CD14-positive monocyte (primary cell): ENCODE results near the gene DCTN1. TPM values are rescaled to one million over a fixed set of nuclear protein-coding genes. Genes with fewer than 3 reads are reported as not detected.

ENCODE experiments used
- DNase-seq, 3 donors: peaks; one replicate each; pipeline ENCODE4 v3.0.0-alpha.2; 2011 to 2022
- H2AFZ ChIP-seq: 2 replicates; pipeline ENCODE4 v1.6.0; 2012; ENCODE audit warnings: mild to moderate bottlenecking, low read depth, low read length, inconsistent platforms; ENCODE audit not compliant: insufficient read depth, poor library complexity, severe bottlenecking
- H3K27ac ChIP-seq, 2 donors: 1 replicate in 1 of 2; 2 replicates in 1 of 2; pipeline ENCODE4 v1.5.1; 2012 to 2013; ENCODE audit warnings: low read length in 2 of 2, control low read depth in 1 of 2, inconsistent platforms in 1 of 2, low read depth in 1 of 2, mild to moderate bottlenecking in 1 of 2
- H3K27me3 ChIP-seq, 2 donors: one replicate each; pipeline versions ENCODE4 v1.6.0 to v1.6.1; 2011 to 2013; ENCODE audit warnings: low read length in 2 of 2; ENCODE audit not compliant: control insufficient read depth in 2 of 2, insufficient read depth in 2 of 2
- H3K36me3 ChIP-seq, 2 donors: replicated peaks in 1 of 2; 1 replicate in 1 of 2; 2 replicates in 1 of 2; pipeline versions ENCODE4 v1.5.1 to v1.6.1; 2012 to 2013; ENCODE audit warnings: low read length in 2 of 2, control low read depth in 1 of 2, inconsistent platforms in 1 of 2, mild to moderate bottlenecking in 1 of 2; ENCODE audit not compliant: insufficient read depth in 2 of 2, control insufficient read depth in 1 of 2
- H3K4me1 ChIP-seq, 2 donors: 1 replicate in 1 of 2; 2 replicates in 1 of 2; pipeline versions ENCODE4 v1.5.1 to v1.6.1; 2012 to 2013; ENCODE audit warnings: low read length in 2 of 2, control low read depth in 1 of 2, inconsistent platforms in 1 of 2, mild to moderate bottlenecking in 1 of 2, moderate library complexity in 1 of 2; ENCODE audit not compliant: insufficient read depth in 2 of 2, control insufficient read depth in 1 of 2
- H3K4me2 ChIP-seq: replicated peaks from 2 replicates; pipeline ENCODE3; 2012; ENCODE audit warnings: low read length, moderate library complexity, mild to moderate bottlenecking; ENCODE audit not compliant: poor library complexity, severe bottlenecking; ENCODE audit errors: extremely low read depth
- H3K4me3 ChIP-seq, 3 experiments: fragments of 200-600 bp in 1 of 3; sonication (generic) in 1 of 3; replicated peaks in 1 of 3; 1 replicate in 2 of 3; 2 replicates in 1 of 3; pipeline ENCODE4 v1.5.1; 2011 to 2013; ENCODE audit warnings: low read length in 3 of 3, mild to moderate bottlenecking in 3 of 3, control low read depth in 2 of 3, low read depth in 2 of 3, inconsistent platforms in 1 of 3, moderate library complexity in 1 of 3
- H3K79me2 ChIP-seq: 2 replicates; pipeline ENCODE4 v1.6.0; 2012; ENCODE audit warnings: mild to moderate bottlenecking, control low read depth, inconsistent platforms, low read length, moderate library complexity; ENCODE audit not compliant: insufficient read depth
- H3K9ac ChIP-seq: 2 replicates; pipeline ENCODE4 v1.6.0; 2017; ENCODE audit warnings: low read length, mild to moderate bottlenecking; ENCODE audit not compliant: insufficient read depth, poor library complexity, severe bottlenecking
- H3K9me3 ChIP-seq, 2 donors: replicated peaks in 1 of 2; 1 replicate in 1 of 2; 2 replicates in 1 of 2; pipeline versions ENCODE4 v1.5.1 to v1.6.1; 2012 to 2013; ENCODE audit warnings: low read length in 2 of 2, control low read depth in 1 of 2; ENCODE audit not compliant: control insufficient read depth in 1 of 2, insufficient read depth in 1 of 2
- H4K20me1 ChIP-seq: 2 replicates; pipeline ENCODE4 v1.6.0; 2012; ENCODE audit warnings: mild to moderate bottlenecking, low read length, control low read depth, moderate library complexity; ENCODE audit not compliant: insufficient read depth
- H3K27ac Mint-ChIP-seq, 7 donors: one replicate each; pipeline ENCODE4 v1.8.0; 2020; ENCODE audit warnings: mild to moderate bottlenecking in 7 of 7, mixed read lengths in 7 of 7, moderate library complexity in 6 of 7, inconsistent platforms in 2 of 7
- H3K27me3 Mint-ChIP-seq, 3 donors: one replicate each; pipeline ENCODE4 v1.8.0; 2021 to 2022; ENCODE audit warnings: low read depth in 3 of 3, mild to moderate bottlenecking in 3 of 3, mixed read lengths in 3 of 3, moderate library complexity in 3 of 3, inconsistent platforms in 1 of 3
- H3K36me3 Mint-ChIP-seq, 2 donors: one replicate each; pipeline ENCODE4 v1.8.0; 2020; ENCODE audit warnings: mixed read lengths in 2 of 2, inconsistent platforms in 1 of 2, mild to moderate bottlenecking in 1 of 2
- H3K4me1 Mint-ChIP-seq: one replicate; pipeline ENCODE4 v1.8.0; 2020; ENCODE audit warnings: mild to moderate bottlenecking, mixed read lengths
- H3K4me3 Mint-ChIP-seq, 2 donors: one replicate each; pipeline ENCODE4 v1.8.0; 2020; ENCODE audit warnings: mild to moderate bottlenecking in 2 of 2, mixed read lengths in 2 of 2, moderate library complexity in 1 of 2
- H3K9me3 Mint-ChIP-seq, 7 donors: one replicate each; pipeline ENCODE4 v1.8.0; 2020 to 2022; ENCODE audit warnings: mixed read lengths in 7 of 7, mild to moderate bottlenecking in 6 of 7, moderate library complexity in 6 of 7, inconsistent platforms in 2 of 7
- WGBS: methylation state at CpG from one replicate; pipeline ENCODE4 v1.1.5; 2013; ENCODE audit warnings: missing lambda C conversion rate; ENCODE audit not compliant: insufficient coverage; 5-methylcytosine and 5-hydroxymethylcytosine counted together
- intact Hi-C, 2 donors: fragments of 100-400 bp; cut with micrococcal nuclease; formaldehyde crosslinking; loops; one replicate each; pipeline versions ENCODE4 v1.15.0 to v1.15.1; 2023
- polyA plus RNA-seq, 3 donors: library from polyadenylated mRNA; depleted of rRNA in 1 of 3; unstranded in 2 of 3; stranded (reverse) in 1 of 3; fragments of 300-500 nt in 2 of 3; fragments of >200 nt in 1 of 3; fragmentation: Illumina TruSeq in 2 of 3; gene quantifications; 1 replicate in 2 of 3; 2 replicates in 1 of 3; pipeline ENCODE4 v1.2.3, GENCODE V29; 2012 to 2021
- TF ChIP-seq, protein P1 (sequence below): fragments of 200-600 bp; IDR thresholded peaks from one replicate; pipeline ENCODE4 v1.8.0; 2022; ENCODE audit warnings: antibody characterized with exemption, mild to moderate bottlenecking

DCTN1 gene
- polyA plus RNA-seq, 3 donors, result 27.7 to 45.5 (median 45.5) TPM

DNA sequence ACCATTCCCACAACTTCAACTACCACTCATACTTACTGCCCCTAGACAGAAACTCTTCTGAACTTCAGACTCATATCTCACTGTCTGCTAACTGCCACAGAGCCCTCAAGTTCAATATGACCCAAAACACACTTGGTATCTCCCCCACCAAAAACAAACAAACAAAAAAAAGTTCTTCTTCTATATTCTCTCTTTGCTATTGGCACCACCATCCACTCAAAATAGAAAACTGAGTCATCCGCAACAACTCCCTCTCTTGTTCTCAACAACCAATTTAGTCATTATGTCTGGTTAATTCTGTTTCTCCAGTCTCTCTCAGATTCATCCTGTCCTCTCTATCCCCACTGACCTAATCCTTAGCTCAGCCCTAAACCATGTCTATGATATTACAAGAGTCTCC, 7.2 kb upstream of the DCTN1 start:
- peaks cover 4 to 30% of the 10 kb centered on the region in 2 donors for H3K36me3 ChIP-seq
- H3K4me1 ChIP-seq, result peaks cover 9 to 16% of the 10 kb centered on the region in 2 donors
- H3K27ac ChIP-seq, result no peak overlapping the region
- intact Hi-C loops, result no loop called here
- peaks cover 74% of the 10 kb centered on the region for H3K79me2 ChIP-seq
- WGBS, result 100% methylated on average over 1 of the region's 1 CpG
- H3K9me3 ChIP-seq, result no peaks in the 10 kb centered on the region
- H3K4me3 Mint-ChIP-seq, result no peak overlapping the region
- H3K9ac ChIP-seq, result no peak overlapping the region
- TF ChIP-seq, protein P1, sequence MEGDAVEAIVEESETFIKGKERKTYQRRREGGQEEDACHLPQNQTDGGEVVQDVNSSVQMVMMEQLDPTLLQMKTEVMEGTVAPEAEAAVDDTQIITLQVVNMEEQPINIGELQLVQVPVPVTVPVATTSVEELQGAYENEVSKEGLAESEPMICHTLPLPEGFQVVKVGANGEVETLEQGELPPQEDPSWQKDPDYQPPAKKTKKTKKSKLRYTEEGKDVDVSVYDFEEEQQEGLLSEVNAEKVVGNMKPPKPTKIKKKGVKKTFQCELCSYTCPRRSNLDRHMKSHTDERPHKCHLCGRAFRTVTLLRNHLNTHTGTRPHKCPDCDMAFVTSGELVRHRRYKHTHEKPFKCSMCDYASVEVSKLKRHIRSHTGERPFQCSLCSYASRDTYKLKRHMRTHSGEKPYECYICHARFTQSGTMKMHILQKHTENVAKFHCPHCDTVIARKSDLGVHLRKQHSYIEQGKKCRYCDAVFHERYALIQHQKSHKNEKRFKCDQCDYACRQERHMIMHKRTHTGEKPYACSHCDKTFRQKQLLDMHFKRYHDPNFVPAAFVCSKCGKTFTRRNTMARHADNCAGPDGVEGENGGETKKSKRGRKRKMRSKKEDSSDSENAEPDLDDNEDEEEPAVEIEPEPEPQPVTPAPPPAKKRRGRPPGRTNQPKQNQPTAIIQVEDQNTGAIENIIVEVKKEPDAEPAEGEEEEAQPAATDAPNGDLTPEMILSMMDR, result no peak
- H4K20me1 ChIP-seq, result peaks cover 54% of the 10 kb centered on the region
- peaks cover 9 to 11% of the 10 kb centered on the region in 2 donors for H3K36me3 Mint-ChIP-seq
- no peaks in the 10 kb centered on the region for H3K9me3 Mint-ChIP-seq
- no peak for DNase-seq
- H3K4me2 ChIP-seq, result no peak overlapping the region
- no peaks in the 10 kb centered on the region for H3K27me3 Mint-ChIP-seq
- no peak overlapping the region for H3K27ac Mint-ChIP-seq
- no peak overlapping the region for H2AFZ ChIP-seq
- no peaks in the 10 kb centered on the region for H3K27me3 ChIP-seq
- peaks cover 9% of the 10 kb centered on the region for H3K4me1 Mint-ChIP-seq
- no peak overlapping the region for H3K4me3 ChIP-seq

GRCh38 chr2:74385396-74385795, 5.3 kb upstream of the DCTN1 start:
- H3K79me2 ChIP-seq, result peaks cover 72% of the 10 kb centered on the region
- intact Hi-C loops, result no loop called here
- H2AFZ ChIP-seq, result no peak overlapping the region
- Mint-ChIP-seq H3K4me1 (peaks cover 6% of the 10 kb centered on the region), H3K9me3 (no peaks in the 10 kb centered on the region), H3K27ac (no peak overlapping the region), H3K4me3 (no peak overlapping the region), H3K27me3 (no peaks in the 10 kb centered on the region), H3K36me3 (peaks cover 11 to 21% of the 10 kb centered on the region in 2 donors)
- H4K20me1 ChIP-seq, result peaks cover 72% of the 10 kb centered on the region
- WGBS, result 70% methylated on average over 6 of the region's 8 CpGs
- no peak overlapping the region for H3K4me2 ChIP-seq
- H3K4me3 ChIP-seq, result no peak overlapping the region
- H3K9ac ChIP-seq, result no peak overlapping the region
- H3K27me3 ChIP-seq, result no peaks in the 10 kb centered on the region
- peaks cover 4 to 30% of the 10 kb centered on the region in 2 donors for H3K36me3 ChIP-seq
- H3K9me3 ChIP-seq, result no peaks in the 10 kb centered on the region
- peaks cover 0 to 6% of the 10 kb centered on the region in 2 donors for H3K4me1 ChIP-seq
- TF ChIP-seq, protein P1, result no peak
- H3K27ac ChIP-seq, result no peak overlapping the region
- no peak for DNase-seq
